DMS153 (cell line): ENCODE results near the gene YWHAB.

ENCODE experiments used
- DNase-seq: peaks from one replicate; lab custom pipeline; 2025; lab: John Stamatoyannopoulos, UW

Gene YWHAB

DNA sequence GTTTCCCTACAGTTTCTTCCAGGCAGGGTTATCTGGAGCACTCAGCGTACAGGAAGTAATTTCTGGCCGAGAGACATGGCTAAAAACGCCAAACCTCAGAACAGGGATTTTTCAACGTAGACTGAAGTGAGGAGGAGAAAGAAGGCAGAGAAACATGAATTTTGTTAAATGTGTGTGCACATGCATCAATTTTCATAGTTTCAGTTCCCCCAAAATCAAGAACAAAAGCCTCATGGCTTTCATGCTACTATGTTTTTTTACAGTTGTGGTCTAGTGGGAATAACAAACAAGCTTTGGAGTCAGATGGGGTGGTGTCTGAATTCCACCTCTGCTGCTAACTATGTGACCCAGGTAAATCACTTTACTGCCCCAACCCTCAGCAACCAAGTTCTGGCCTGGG is 69.8 kb downstream of the YWHAB start:
- DNase-seq: no peak

DNA sequence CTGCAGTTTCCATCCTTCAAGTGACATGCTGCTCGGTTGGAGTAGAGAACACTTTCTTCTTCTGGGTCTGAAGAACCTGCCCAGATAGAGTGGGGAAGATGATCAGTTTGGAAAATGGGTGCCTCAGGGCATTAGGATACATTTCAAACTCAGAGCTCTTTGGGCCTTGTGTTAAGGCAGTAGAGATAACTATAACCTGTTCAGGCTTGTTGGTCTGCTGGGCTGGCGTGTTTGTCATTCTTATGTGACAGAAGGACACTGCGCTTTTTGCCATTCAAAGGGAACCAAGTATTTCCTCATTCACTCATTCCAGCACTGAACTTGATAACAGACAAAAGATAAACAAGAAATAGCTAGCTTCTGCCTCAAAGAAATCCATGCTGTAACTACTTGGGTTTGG is 70.9 kb downstream of the YWHAB start:
- no peak for DNase-seq
